ENCODE data around the gene STK32A. TPM values are rescaled to one million over a fixed set of nuclear protein-coding genes. Genes with fewer than 3 reads are reported as not detected.

The STK32A gene
- total and polyA plus RNA-seq, 2 donors, result 0.09 to 0.14 TPM

- Histone ChIP-seq H3K36me3 (ENCODE audit: control insufficient read depth in 2 of 2, insufficient read depth in 2 of 2, low read length in 1 of 2) (no peaks in the 10 kb centered on the region), H3K27ac (ENCODE audit: low read depth in 1 of 2, low read length in 1 of 2) (no peak overlapping the region), H3K27me3 (ENCODE audit: control insufficient read depth in 2 of 2, insufficient read depth in 1 of 2, low read length in 1 of 2) (no peaks in the 10 kb centered on the region), H3K4me3 (ENCODE audit: low read length in 2 of 2) (no peak overlapping the region), H3K9me3 (ENCODE audit: control insufficient read depth in 2 of 2, insufficient read depth in 1 of 2, low read length in 1 of 2) (no peaks in the 10 kb centered on the region), H3K4me1 (ENCODE audit: control insufficient read depth in 2 of 2, insufficient read depth in 2 of 2, low read length in 2 of 2) (no peaks in the 10 kb centered on the region)
- no peak for DNase-seq (ENCODE audit: low read depth in 6 of 9, low spot score in 9 of 9)
- WGBS, result 94% methylated on average over 2 of the region's 2 CpGs
Measured at GRCh38 chr5:147303976-147304375, 69.2 kb downstream of the STK32A start.

- 92% methylated on average over 9 of the region's 9 CpGs for WGBS
- H3K36me3 ChIP-seq (ENCODE audit: control insufficient read depth in 2 of 2, insufficient read depth in 2 of 2, low read length in 1 of 2), result no peaks in the 10 kb centered on the region
- H3K4me1 ChIP-seq (ENCODE audit: control insufficient read depth in 2 of 2, insufficient read depth in 2 of 2, low read length in 2 of 2), result no peaks in the 10 kb centered on the region
- no peaks in the 10 kb centered on the region for H3K27me3 ChIP-seq (ENCODE audit: control insufficient read depth in 2 of 2, insufficient read depth in 1 of 2, low read length in 1 of 2)
- H3K4me3 ChIP-seq (ENCODE audit: low read length in 2 of 2), result no peak overlapping the region
- no peaks in the 10 kb centered on the region for H3K9me3 ChIP-seq (ENCODE audit: control insufficient read depth in 2 of 2, insufficient read depth in 1 of 2, low read length in 1 of 2)
- no peak for DNase-seq (ENCODE audit: low read depth in 6 of 9, low spot score in 9 of 9)
- no peak overlapping the region for H3K27ac ChIP-seq (ENCODE audit: low read depth in 1 of 2, low read length in 1 of 2)
Measured at GRCh38 chr5:147305147-147305546, 70.3 kb downstream of the STK32A start.

GRCh38 chr5:147306351-147306750 lies 71.5 kb downstream of the STK32A start:
- no peaks in the 10 kb centered on the region for H3K27me3 ChIP-seq (ENCODE audit: control insufficient read depth in 2 of 2, insufficient read depth in 1 of 2, low read length in 1 of 2)
- H3K4me3 ChIP-seq (ENCODE audit: low read length in 2 of 2), result no peak overlapping the region
- no peaks in the 10 kb centered on the region for H3K4me1 ChIP-seq (ENCODE audit: control insufficient read depth in 2 of 2, insufficient read depth in 2 of 2, low read length in 2 of 2)
- no peaks in the 10 kb centered on the region for H3K9me3 ChIP-seq (ENCODE audit: control insufficient read depth in 2 of 2, insufficient read depth in 1 of 2, low read length in 1 of 2)
- no peak for DNase-seq (ENCODE audit: low read depth in 6 of 9, low spot score in 9 of 9)
- no peak overlapping the region for H3K27ac ChIP-seq (ENCODE audit: low read depth in 1 of 2, low read length in 1 of 2)
- H3K36me3 ChIP-seq (ENCODE audit: control insufficient read depth in 2 of 2, insufficient read depth in 2 of 2, low read length in 1 of 2), result no peaks in the 10 kb centered on the region

- Histone ChIP-seq H3K4me1 (ENCODE audit: control insufficient read depth in 2 of 2, insufficient read depth in 2 of 2, low read length in 2 of 2) (no peaks in the 10 kb centered on the region), H3K4me3 (ENCODE audit: low read length in 2 of 2) (no peak overlapping the region), H3K36me3 (ENCODE audit: control insufficient read depth in 2 of 2, insufficient read depth in 2 of 2, low read length in 1 of 2) (no peaks in the 10 kb centered on the region), H3K9me3 (ENCODE audit: control insufficient read depth in 2 of 2, insufficient read depth in 1 of 2, low read length in 1 of 2) (no peaks in the 10 kb centered on the region), H3K27ac (ENCODE audit: low read depth in 1 of 2, low read length in 1 of 2) (no peak overlapping the region), H3K27me3 (ENCODE audit: control insufficient read depth in 2 of 2, insufficient read depth in 1 of 2, low read length in 1 of 2) (no peaks in the 10 kb centered on the region)
- DNase-seq (ENCODE audit: low read depth in 6 of 9, low spot score in 9 of 9), result no peak
- 92% methylated on average over 4 of the region's 4 CpGs for WGBS
Measured at GRCh38 chr5:147307170-147307569, 72.3 kb downstream of the STK32A start.

- Histone ChIP-seq H3K27ac (ENCODE audit: low read depth in 1 of 2, low read length in 1 of 2) (no peak overlapping the region), H3K36me3 (ENCODE audit: control insufficient read depth in 2 of 2, insufficient read depth in 2 of 2, low read length in 1 of 2) (no peaks in the 10 kb centered on the region), H3K27me3 (ENCODE audit: control insufficient read depth in 2 of 2, insufficient read depth in 1 of 2, low read length in 1 of 2) (no peaks in the 10 kb centered on the region), H3K4me1 (ENCODE audit: control insufficient read depth in 2 of 2, insufficient read depth in 2 of 2, low read length in 2 of 2) (no peaks in the 10 kb centered on the region), H3K4me3 (ENCODE audit: low read length in 2 of 2) (no peak overlapping the region), H3K9me3 (ENCODE audit: control insufficient read depth in 2 of 2, insufficient read depth in 1 of 2, low read length in 1 of 2) (no peaks in the 10 kb centered on the region)
- no peak for DNase-seq (ENCODE audit: low read depth in 6 of 9, low spot score in 9 of 9)
- 66% methylated on average over 4 of the region's 4 CpGs for WGBS
Measured at GRCh38 chr5:147309621-147310020, 74.8 kb downstream of the STK32A start.

- Histone ChIP-seq H3K27ac (ENCODE audit: low read depth in 1 of 2, low read length in 1 of 2) (no peak overlapping the region), H3K4me3 (ENCODE audit: low read length in 2 of 2) (no peak overlapping the region), H3K4me1 (ENCODE audit: control insufficient read depth in 2 of 2, insufficient read depth in 2 of 2, low read length in 2 of 2) (no peaks in the 10 kb centered on the region), H3K27me3 (ENCODE audit: control insufficient read depth in 2 of 2, insufficient read depth in 1 of 2, low read length in 1 of 2) (no peaks in the 10 kb centered on the region), H3K36me3 (ENCODE audit: control insufficient read depth in 2 of 2, insufficient read depth in 2 of 2, low read length in 1 of 2) (no peaks in the 10 kb centered on the region), H3K9me3 (ENCODE audit: control insufficient read depth in 2 of 2, insufficient read depth in 1 of 2, low read length in 1 of 2) (no peaks in the 10 kb centered on the region)
- 75% methylated on average over 10 of the region's 10 CpGs for WGBS
- no peak for DNase-seq (ENCODE audit: low read depth in 6 of 9, low spot score in 9 of 9)
Measured at GRCh38 chr5:147310059-147310704, 75.4 kb downstream of the STK32A start.

- Histone ChIP-seq H3K36me3 (ENCODE audit: control insufficient read depth in 2 of 2, insufficient read depth in 2 of 2, low read length in 1 of 2) (no peaks in the 10 kb centered on the region), H3K27ac (ENCODE audit: low read depth in 1 of 2, low read length in 1 of 2) (no peak overlapping the region), H3K9me3 (ENCODE audit: control insufficient read depth in 2 of 2, insufficient read depth in 1 of 2, low read length in 1 of 2) (no peaks in the 10 kb centered on the region), H3K4me3 (ENCODE audit: low read length in 2 of 2) (no peak overlapping the region), H3K4me1 (ENCODE audit: control insufficient read depth in 2 of 2, insufficient read depth in 2 of 2, low read length in 2 of 2) (no peaks in the 10 kb centered on the region), H3K27me3 (ENCODE audit: control insufficient read depth in 2 of 2, insufficient read depth in 1 of 2, low read length in 1 of 2) (no peaks in the 10 kb centered on the region)
- WGBS, result 92% methylated on average over 7 of the region's 7 CpGs
- DNase-seq (ENCODE audit: low read depth in 6 of 9, low spot score in 9 of 9), result no peak
Measured at GRCh38 chr5:147317978-147318684, 83.3 kb downstream of the STK32A start.

- DNase-seq (ENCODE audit: low read depth in 6 of 9, low spot score in 9 of 9), result no peak
- Histone ChIP-seq H3K36me3 (ENCODE audit: control insufficient read depth in 2 of 2, insufficient read depth in 2 of 2, low read length in 1 of 2) (no peaks in the 10 kb centered on the region), H3K4me1 (ENCODE audit: control insufficient read depth in 2 of 2, insufficient read depth in 2 of 2, low read length in 2 of 2) (no peaks in the 10 kb centered on the region), H3K27ac (ENCODE audit: low read depth in 1 of 2, low read length in 1 of 2) (no peak overlapping the region), H3K27me3 (ENCODE audit: control insufficient read depth in 2 of 2, insufficient read depth in 1 of 2, low read length in 1 of 2) (no peaks in the 10 kb centered on the region), H3K4me3 (ENCODE audit: low read length in 2 of 2) (no peak overlapping the region), H3K9me3 (ENCODE audit: control insufficient read depth in 2 of 2, insufficient read depth in 1 of 2, low read length in 1 of 2) (no peaks in the 10 kb centered on the region)
- 88% methylated on average over 1 of the region's 1 CpG for WGBS
Measured at GRCh38 chr5:147321569-147321968, 86.7 kb downstream of the STK32A start.

GRCh38 chr5:147327421-147327820 lies 92.6 kb downstream of the STK32A start:
- 72% methylated on average over 4 of the region's 4 CpGs for WGBS
- no peak for DNase-seq (ENCODE audit: low read depth in 6 of 9, low spot score in 9 of 9)
- no peaks in the 10 kb centered on the region for H3K36me3 ChIP-seq (ENCODE audit: control insufficient read depth in 2 of 2, insufficient read depth in 2 of 2, low read length in 1 of 2)
- H3K4me1 ChIP-seq (ENCODE audit: control insufficient read depth in 2 of 2, insufficient read depth in 2 of 2, low read length in 2 of 2), result no peaks in the 10 kb centered on the region
- H3K9me3 ChIP-seq (ENCODE audit: control insufficient read depth in 2 of 2, insufficient read depth in 1 of 2, low read length in 1 of 2), result no peaks in the 10 kb centered on the region
- H3K27me3 ChIP-seq (ENCODE audit: control insufficient read depth in 2 of 2, insufficient read depth in 1 of 2, low read length in 1 of 2), result no peaks in the 10 kb centered on the region
- H3K27ac ChIP-seq (ENCODE audit: low read depth in 1 of 2, low read length in 1 of 2), result no peak overlapping the region
- no peak overlapping the region for H3K4me3 ChIP-seq (ENCODE audit: low read length in 2 of 2)

Measured in thymus (tissue), 11 donors.